OCI-LY7 (cell line): ENCODE measurements around the gene ANKRD13C. TPM values are rescaled to one million over a fixed set of nuclear protein-coding genes. Genes with fewer than 3 reads are reported as not detected.

Source experiments
- BruUV-seq: library from RNA; stranded (reverse); fragments of 400-500 nt; replicated peaks from 2 replicates; lab custom pipeline; 2021; lab: Mats Ljungman, UMichigan
- CTCF ChIA-PET: fragments of 300-600 bp; sonication (Branson Sonifier 250); formaldehyde crosslinking; loops from one replicate; lab custom pipeline; 2022; ENCODE audit warnings: antibody characterized with exemption; ENCODE audit not compliant: unreplicated experiment; lab: Charles Lee
- POLR2A ChIA-PET: fragments of 300-600 bp; sonication (Branson Sonifier 250); formaldehyde crosslinking; loops from one replicate; lab custom pipeline; 2022; ENCODE audit warnings: antibody characterized with exemption; lab: Charles Lee
- DNase-seq: peaks from one replicate; pipeline ENCODE4 v3.0.0-alpha.2; 2015; ENCODE audit warnings: low spot score
- H2AFZ ChIP-seq: fragments of 200-600 bp; sonication (generic), shearing (Covaris generic); 2 replicates; pipeline ENCODE4 v1.6.1; 2014; ENCODE audit warnings: mild to moderate bottlenecking, antibody characterized with exemption, low read length, moderate library complexity
- H3K27ac ChIP-seq: fragments of 200-600 bp; sonication (generic); 2 replicates; pipeline ENCODE4 v1.5.1; 2014; ENCODE audit warnings: mixed run types, low read depth, mild to moderate bottlenecking, moderate library complexity, low read length, inconsistent platforms; ENCODE audit not compliant: poor library complexity, severe bottlenecking
- H3K36me3 ChIP-seq: fragments of 200-600 bp; sonication (generic); 2 replicates; pipeline ENCODE4 v1.6.1; 2014; ENCODE audit warnings: mild to moderate bottlenecking, antibody characterized with exemption, low read length, moderate library complexity, mixed read lengths; ENCODE audit not compliant: insufficient read depth
- H3K4me1 ChIP-seq: fragments of 200-600 bp; sonication (generic); 2 replicates; pipeline ENCODE4 v1.5.1; 2014; ENCODE audit warnings: mild to moderate bottlenecking, low read length; ENCODE audit not compliant: insufficient read depth, poor library complexity, severe bottlenecking
- H3K4me2 ChIP-seq: fragments of 200-600 bp; sonication (generic); 2 replicates; pipeline ENCODE4 v1.6.1; 2014; ENCODE audit warnings: mild to moderate bottlenecking, low read length
- H3K4me3 ChIP-seq: fragments of 200-600 bp; sonication (generic); 2 replicates; pipeline ENCODE4 v1.5.1; 2014; ENCODE audit warnings: mild to moderate bottlenecking, low read depth, low read length; ENCODE audit not compliant: poor library complexity, severe bottlenecking
- H3K79me2 ChIP-seq: fragments of 200-600 bp; sonication (generic); 2 replicates; pipeline ENCODE4 v1.6.1; 2016; ENCODE audit warnings: low read depth, mild to moderate bottlenecking, low read length, moderate library complexity, mixed read lengths; ENCODE audit not compliant: insufficient read depth
- H3K9me2 ChIP-seq: fragments of 200-600 bp; sonication (generic); 2 replicates; pipeline ENCODE4 v1.6.1; 2016; ENCODE audit warnings: mild to moderate bottlenecking, low read length, mixed read lengths; ENCODE audit not compliant: insufficient read depth
- H3K9me3 ChIP-seq: fragments of 200-600 bp; sonication (generic); 2 replicates; pipeline ENCODE4 v1.6.1; 2014; ENCODE audit warnings: mild to moderate bottlenecking, mixed run types, low read length, mixed read lengths
- H4K20me1 ChIP-seq: fragments of 200-600 bp; sonication (generic); 2 replicates; pipeline ENCODE4 v1.6.1; 2014; ENCODE audit warnings: mild to moderate bottlenecking, antibody characterized with exemption, low read length, moderate library complexity, mixed read lengths; ENCODE audit not compliant: insufficient read depth
- CTCF ChIP-seq: fragments of 200-600 bp; sonication (generic); conservative IDR thresholded peaks from 2 replicates; pipeline ENCODE4 v1.5.1; 2014; ENCODE audit warnings: mild to moderate bottlenecking, antibody characterized with exemption, low read length, moderate library complexity, mixed read lengths
- EZH2phosphoT487 ChIP-seq: fragments of 200-600 bp; sonication (generic); IDR thresholded peaks from 2 replicates; pipeline ENCODE4 v1.6.1; 2018; ENCODE audit warnings: low read depth, borderline replicate concordance, mild to moderate bottlenecking, mixed run types, antibody characterized with exemption, low read length, moderate library complexity, mixed read lengths
- intact Hi-C: fragments of 100-400 bp; cut with micrococcal nuclease; formaldehyde crosslinking; loops from one replicate; pipeline ENCODE4 v1.10.0; 2022; ENCODE audit not compliant: unreplicated experiment
- total RNA-seq, 2 experiments: library from RNA; depleted of rRNA in 1 of 2; stranded (reverse); fragments of >200 nt in 1 of 2; shearing (Covaris generic) in 1 of 2; gene quantifications; 2 replicates each; pipeline ENCODE4 v1.2.3, GENCODE V29; 2014 to 2022

The ANKRD13C gene
- total RNA-seq, 2 experiments from 2014 or later, result 17.3 to 22.1 TPM

GRCh38 chr1:70327306-70328076 lies 27.0 kb downstream of the ANKRD13C start:
- H3K9me3 ChIP-seq, result no peaks in the 10 kb centered on the region
- CTCF ChIA-PET, result no interaction called here
- no peak for DNase-seq
- H3K4me3 ChIP-seq, result no peak overlapping the region
- H2AFZ ChIP-seq, result no peak overlapping the region
- no peaks in the 10 kb centered on the region for H3K9me2 ChIP-seq
- H3K79me2 ChIP-seq, result peaks cover 18% of the 10 kb centered on the region; the same call in 1 of the 2 replicates
- no peak overlapping the region for H3K4me2 ChIP-seq
- H4K20me1 ChIP-seq, result no peaks in the 10 kb centered on the region
- TF ChIP-seq EZH2phosphoT487 (no peak), CTCF (no peak)
- intact Hi-C loops, result no loop called here
- no TSS peak for BruUV-seq
- H3K36me3 ChIP-seq, result peaks cover 28% of the 10 kb centered on the region
- H3K4me1 ChIP-seq, result no peaks in the 10 kb centered on the region
- POLR2A ChIA-PET, result no interaction called here
- no peak overlapping the region for H3K27ac ChIP-seq

- CTCF ChIA-PET, result no interaction called here
- Histone ChIP-seq H3K4me1 (no peaks in the 10 kb centered on the region), H3K9me2 (no peaks in the 10 kb centered on the region), H3K27ac (no peak overlapping the region), H3K4me2 (no peak overlapping the region), H4K20me1 (no peaks in the 10 kb centered on the region), H3K79me2 (peaks cover 9% of the 10 kb centered on the region; the same call in 1 of the 2 replicates), H3K9me3 (no peaks in the 10 kb centered on the region), H2AFZ (no peak overlapping the region), H3K36me3 (peaks cover 39% of the 10 kb centered on the region), H3K4me3 (no peak overlapping the region)
- no TSS peak for BruUV-seq
- POLR2A ChIA-PET, result no interaction called here
- DNase-seq, result no peak
- intact Hi-C loops, result no loop called here
- no peak for TF ChIP-seq CTCF
- no peak for TF ChIP-seq EZH2phosphoT487
Observed at GRCh38 chr1:70324683-70325082, 29.8 kb downstream of the ANKRD13C start.

- no TSS peak for BruUV-seq
- TF ChIP-seq EZH2phosphoT487 (no peak), CTCF (no peak)
- no peak for DNase-seq
- H3K4me3 ChIP-seq, result no peak overlapping the region
- no peaks in the 10 kb centered on the region for H3K9me3 ChIP-seq
- 0 out of 2 replicates have a peak, but pooled peaks cover 9% of the 10 kb centered on the region for H4K20me1 ChIP-seq
- H3K4me1 ChIP-seq, result no peaks in the 10 kb centered on the region
- H2AFZ ChIP-seq, result no peak overlapping the region
- peaks cover 29% of the 10 kb centered on the region; the same call in 1 of the 2 replicates for H3K79me2 ChIP-seq
- H3K36me3 ChIP-seq, result peaks cover 38% of the 10 kb centered on the region
- POLR2A ChIA-PET, result interaction anchor here (0.7 to 1.2 kb wide), 3 partner anchors 10 to 104 kb away, joined by 3 read pairs; no protein-coding TSS in a partner anchor
- H3K4me2 ChIP-seq, result no peak overlapping the region
- CTCF ChIA-PET, result no interaction called here
- H3K27ac ChIP-seq, result no peak overlapping the region
- H3K9me2 ChIP-seq, result no peaks in the 10 kb centered on the region
- intact Hi-C loops, result no loop called here
Observed at GRCh38 chr1:70319750-70320149, 34.8 kb downstream of the ANKRD13C start.
